ENCODE results near the gene ZFP90. TPM values are rescaled to one million over a fixed set of nuclear protein-coding genes. Genes with fewer than 3 reads are reported as not detected.

ZFP90 gene
- total RNA-seq, 1 donor from 2014 or later: 44.7 TPM

DNA sequence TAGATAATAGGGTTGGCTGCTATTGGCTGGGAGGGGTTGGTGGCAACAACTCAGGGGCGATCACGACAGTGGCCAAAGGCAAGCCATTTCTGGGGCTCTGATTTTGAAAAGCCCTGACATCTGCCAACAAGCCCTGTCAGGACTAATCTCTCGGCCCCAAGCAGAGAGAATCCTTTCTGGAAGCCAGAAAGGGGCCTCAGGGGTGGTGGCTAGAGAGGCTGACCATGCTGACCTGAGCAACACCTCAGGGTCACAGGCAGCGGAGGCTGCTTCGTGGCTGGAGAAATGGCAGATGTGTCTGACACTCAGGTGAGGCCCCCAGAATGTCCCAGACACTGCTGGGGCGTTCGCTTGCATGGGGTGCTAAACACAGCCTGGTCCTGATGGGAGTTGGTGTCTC, 35.0 kb upstream of the ZFP90 start:
- Mint-ChIP-seq H3K36me3 (no peaks in the 10 kb centered on the region), H3K4me3 (no peak overlapping the region), H3K27ac (no peak overlapping the region), H3K4me1 (ENCODE audit: unreplicated experiment) (peaks cover 1% of the 10 kb centered on the region), H3K27me3 (peaks cover 39% of the 10 kb centered on the region), H3K9me3 (no peaks in the 10 kb centered on the region)
- TF ChIP-seq, protein P1, sequence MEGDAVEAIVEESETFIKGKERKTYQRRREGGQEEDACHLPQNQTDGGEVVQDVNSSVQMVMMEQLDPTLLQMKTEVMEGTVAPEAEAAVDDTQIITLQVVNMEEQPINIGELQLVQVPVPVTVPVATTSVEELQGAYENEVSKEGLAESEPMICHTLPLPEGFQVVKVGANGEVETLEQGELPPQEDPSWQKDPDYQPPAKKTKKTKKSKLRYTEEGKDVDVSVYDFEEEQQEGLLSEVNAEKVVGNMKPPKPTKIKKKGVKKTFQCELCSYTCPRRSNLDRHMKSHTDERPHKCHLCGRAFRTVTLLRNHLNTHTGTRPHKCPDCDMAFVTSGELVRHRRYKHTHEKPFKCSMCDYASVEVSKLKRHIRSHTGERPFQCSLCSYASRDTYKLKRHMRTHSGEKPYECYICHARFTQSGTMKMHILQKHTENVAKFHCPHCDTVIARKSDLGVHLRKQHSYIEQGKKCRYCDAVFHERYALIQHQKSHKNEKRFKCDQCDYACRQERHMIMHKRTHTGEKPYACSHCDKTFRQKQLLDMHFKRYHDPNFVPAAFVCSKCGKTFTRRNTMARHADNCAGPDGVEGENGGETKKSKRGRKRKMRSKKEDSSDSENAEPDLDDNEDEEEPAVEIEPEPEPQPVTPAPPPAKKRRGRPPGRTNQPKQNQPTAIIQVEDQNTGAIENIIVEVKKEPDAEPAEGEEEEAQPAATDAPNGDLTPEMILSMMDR (conservative IDR thresholded peaks at IDR 0.05): no peak
- DNase-seq (ENCODE audit: extremely low spot score, unreplicated experiment): no peak

DNA sequence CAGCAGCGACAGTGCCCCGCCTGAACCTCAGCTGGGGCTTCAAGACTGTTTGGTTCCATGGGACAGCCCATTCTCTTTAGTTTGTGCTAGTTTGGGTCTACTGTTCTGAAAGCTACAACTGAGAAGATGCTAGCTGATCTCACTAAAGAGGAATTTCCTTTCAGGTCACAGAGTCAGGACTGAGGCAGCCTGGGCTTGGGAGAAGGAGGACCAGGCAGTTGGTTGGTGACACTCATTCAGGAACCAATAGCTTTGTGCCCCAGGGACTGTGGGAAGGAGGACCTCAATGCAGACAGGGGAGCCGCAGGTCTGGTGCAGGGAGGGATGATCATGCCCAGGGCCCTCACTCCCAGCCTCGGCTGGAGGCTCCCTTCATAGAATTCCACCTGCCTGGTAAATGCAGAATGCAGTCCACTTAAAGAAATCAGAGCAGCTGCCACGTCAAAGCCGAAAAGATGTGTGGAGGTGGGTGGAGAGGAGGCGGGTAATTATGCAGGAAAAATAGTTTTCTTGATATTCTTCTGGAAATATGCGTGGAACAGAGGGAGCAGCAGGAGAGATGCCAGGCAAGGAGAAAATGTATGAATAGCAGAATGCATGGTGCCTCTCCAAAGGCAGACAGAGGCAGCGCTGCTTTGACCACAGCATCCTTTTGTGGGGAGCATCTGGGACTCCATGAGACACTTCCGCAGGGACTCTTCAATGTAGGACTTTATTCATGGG, 32.6 kb upstream of the ZFP90 start:
- DNase-seq (ENCODE audit: extremely low spot score, unreplicated experiment): no peak
- Mint-ChIP-seq H3K4me1 (ENCODE audit: unreplicated experiment) (no peaks in the 10 kb centered on the region), H3K9me3 (no peaks in the 10 kb centered on the region), H3K27me3 (peaks cover 48% of the 10 kb centered on the region), H3K36me3 (no peaks in the 10 kb centered on the region), H3K4me3 (no peak overlapping the region), H3K27ac (no peak overlapping the region)
- TF ChIP-seq, protein P1 (conservative IDR thresholded peaks at IDR 0.05): no peak

DNA sequence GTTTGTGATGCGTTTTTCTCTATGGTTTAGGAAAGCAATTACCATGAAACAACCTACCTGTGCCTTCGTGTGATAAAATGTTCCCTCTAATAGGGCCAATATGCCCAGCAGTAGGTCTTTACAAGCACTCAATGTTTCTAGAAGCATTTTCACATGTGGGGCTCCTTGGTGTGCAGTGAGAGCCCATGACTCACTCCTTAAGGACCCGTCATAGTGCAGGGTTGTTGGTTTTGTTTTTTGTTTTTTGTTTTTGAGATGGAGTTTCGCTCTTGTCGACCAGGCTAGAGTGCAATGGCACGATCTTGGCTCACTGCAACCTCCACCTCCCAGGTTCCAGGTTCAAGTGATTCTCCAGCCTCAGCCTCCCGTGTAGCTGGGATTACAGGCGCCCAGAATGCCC, 31.1 kb upstream of the ZFP90 start:
- no peak overlapping the region for H3K4me3 Mint-ChIP-seq
- H3K4me1 Mint-ChIP-seq (ENCODE audit: unreplicated experiment): peaks cover 3% of the 10 kb centered on the region
- H3K36me3 Mint-ChIP-seq: no peaks in the 10 kb centered on the region
- no peaks in the 10 kb centered on the region for H3K9me3 Mint-ChIP-seq
- no peak overlapping the region for H3K27ac Mint-ChIP-seq
- H3K27me3 Mint-ChIP-seq: peaks cover 48% of the 10 kb centered on the region
- TF ChIP-seq, protein P1 (conservative IDR thresholded peaks at IDR 0.05): no peak
- DNase-seq (ENCODE audit: extremely low spot score, unreplicated experiment): no peak

DNA sequence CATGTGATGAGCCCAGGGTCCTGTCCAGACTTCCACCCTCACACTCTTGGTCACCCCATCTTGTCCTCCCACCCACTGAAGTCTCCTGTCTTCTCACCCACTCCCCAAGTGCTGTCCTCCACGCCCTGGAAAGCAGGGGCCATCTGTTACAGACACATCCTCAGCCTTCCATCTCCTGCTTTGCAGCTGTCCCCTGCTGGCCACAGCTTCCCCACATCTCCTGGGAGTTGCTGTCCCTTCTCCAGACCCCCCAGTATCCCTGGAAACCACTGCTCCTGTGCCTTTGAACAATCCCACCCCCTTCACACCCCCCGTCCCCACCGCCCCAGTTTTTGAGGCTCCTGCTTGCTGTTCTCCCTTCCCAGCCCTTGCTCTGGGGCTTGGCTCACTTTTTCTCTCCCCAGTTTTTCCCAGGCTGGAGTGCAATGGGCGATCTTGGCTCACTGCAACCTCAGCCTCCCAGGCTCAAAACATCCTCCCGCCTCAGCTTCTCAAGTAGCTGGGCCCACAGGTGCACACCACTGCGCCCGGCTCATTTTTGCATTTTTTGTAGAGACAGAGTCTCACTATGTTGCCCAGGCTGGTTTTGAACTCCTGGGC, 30.4 kb upstream of the ZFP90 start:
- TF ChIP-seq, protein P1 (conservative IDR thresholded peaks at IDR 0.05): no peak
- peaks cover 3% of the 10 kb centered on the region for H3K4me1 Mint-ChIP-seq (ENCODE audit: unreplicated experiment)
- DNase-seq (ENCODE audit: extremely low spot score, unreplicated experiment): no peak
- H3K27me3 Mint-ChIP-seq: peaks cover 45% of the 10 kb centered on the region
- no peak overlapping the region for H3K27ac Mint-ChIP-seq
- H3K9me3 Mint-ChIP-seq: no peaks in the 10 kb centered on the region
- no peaks in the 10 kb centered on the region for H3K36me3 Mint-ChIP-seq
- H3K4me3 Mint-ChIP-seq: no peak overlapping the region

DNA sequence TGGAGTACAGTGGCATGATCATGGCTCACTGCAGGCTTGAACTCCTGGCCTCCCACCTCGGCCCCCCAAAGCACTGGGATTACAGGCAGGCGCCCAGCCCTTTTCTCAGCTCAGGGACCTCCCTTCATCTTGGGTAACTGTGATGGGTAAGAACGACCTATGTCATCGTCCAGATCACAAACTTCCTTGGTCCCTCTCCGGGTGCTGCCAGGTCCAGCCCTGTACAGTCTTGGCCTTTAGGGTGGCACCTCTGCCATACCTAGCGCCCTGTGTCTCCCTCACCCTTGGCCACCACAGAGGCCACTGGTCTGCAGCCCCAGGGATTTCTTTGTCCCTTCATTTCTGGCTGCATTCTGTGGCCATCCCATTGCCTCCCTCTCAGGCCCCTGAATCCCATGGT, 29.7 kb upstream of the ZFP90 start:
- Mint-ChIP-seq H3K27ac (no peak overlapping the region), H3K4me3 (no peak overlapping the region), H3K27me3 (peaks cover 42% of the 10 kb centered on the region), H3K36me3 (no peaks in the 10 kb centered on the region), H3K9me3 (no peaks in the 10 kb centered on the region), H3K4me1 (ENCODE audit: unreplicated experiment) (peaks cover 3% of the 10 kb centered on the region)
- no peak for DNase-seq (ENCODE audit: extremely low spot score, unreplicated experiment)
- TF ChIP-seq, protein P1 (conservative IDR thresholded peaks at IDR 0.05): no peak

Data from type B pancreatic cell (in vitro differentiated cells).